IPS-18c (cell line): Measurements from ENCODE around the gene MLXIPL.
A peak's percentile ranks its signal among the peaks of the same experiment; 100 is the strongest.
"Not testable (repeated sequence)": the region's sequence is repeated elsewhere in the genome, so short reads cannot be mapped to it uniquely, and the experiment has no call there.

ENCODE experiments used
- H3K4me3 ChIP-seq: 2 replicates; pipeline ENCODE4 v1.7.0; 2013; ENCODE audit warnings: low read depth, mild to moderate bottlenecking, low read length, moderate library complexity; ENCODE audit not compliant: insufficient read depth
- H3K9me3 ChIP-seq: one replicate; pipeline ENCODE4 v1.6.1; 2013; ENCODE audit warnings: mild to moderate bottlenecking, low read length, moderate library complexity; ENCODE audit not compliant: control insufficient read depth, insufficient read depth

Gene MLXIPL

GRCh38 chr7:73621168-73622063 lies 2.9 kb downstream of the MLXIPL start:
- no peaks in the 10 kb centered on the region for H3K9me3 ChIP-seq

GRCh38 chr7:73619394-73619793 lies 4.9 kb downstream of the MLXIPL start:
- not testable (repeated sequence) for H3K4me3 ChIP-seq

More at GRCh38 chr7:73621168-73622063, 2.9 kb downstream of the MLXIPL start:
- no peak overlapping the region for H3K4me3 ChIP-seq

DNA sequence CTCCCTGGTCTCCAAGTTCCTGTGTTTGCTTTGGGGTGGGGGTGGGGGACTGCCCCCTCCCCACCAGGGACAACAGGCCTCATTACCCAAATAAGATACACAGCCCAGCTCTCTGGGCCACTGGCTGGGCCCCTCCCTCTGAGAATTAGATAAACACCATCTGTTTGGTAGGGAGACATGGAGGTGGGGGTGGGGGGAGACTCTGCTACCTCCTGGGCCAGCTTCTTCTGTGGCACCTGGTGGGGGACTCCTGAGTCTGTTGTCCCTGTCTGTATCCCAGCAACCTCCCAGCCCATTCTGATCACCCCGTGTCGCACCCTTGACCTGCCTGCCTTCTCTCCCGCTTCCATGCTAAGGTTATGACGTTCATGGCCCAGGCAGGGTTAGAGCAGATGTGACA lies 5.8 kb downstream of the MLXIPL start:
- no peaks in the 10 kb centered on the region for H3K9me3 ChIP-seq
- H3K4me3 ChIP-seq = no peak overlapping the region

More at GRCh38 chr7:73619394-73619793, 4.9 kb downstream of the MLXIPL start:
- H3K9me3 ChIP-seq = not testable (repeated sequence)

GRCh38 chr7:73617520-73617919 lies 6.8 kb downstream of the MLXIPL start:
- H3K9me3 ChIP-seq, H3K4me3 ChIP-seq: not testable (repeated sequence)

DNA sequence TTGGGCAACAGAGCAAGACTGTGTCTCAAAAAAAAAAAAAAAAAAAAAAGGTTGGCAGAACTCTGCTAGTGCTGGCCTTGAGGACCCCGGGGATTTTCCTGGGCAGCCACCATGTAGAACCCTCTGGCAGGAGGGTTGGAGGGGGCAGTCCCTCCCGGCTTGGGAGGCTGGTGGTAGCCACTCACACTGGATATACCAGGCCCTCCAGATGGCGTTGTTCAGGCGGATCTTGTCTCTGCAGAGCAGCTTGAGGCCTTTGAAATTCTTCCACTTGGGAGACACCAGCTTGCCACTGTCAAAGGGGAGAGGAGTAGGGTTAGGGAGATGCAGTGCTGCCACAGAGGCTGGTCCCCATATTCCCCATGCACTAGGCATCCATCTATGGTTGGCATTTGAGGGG lies 8.4 kb downstream of the MLXIPL start:
- Histone ChIP-seq H3K9me3 (no peaks in the 10 kb centered on the region), H3K4me3 (no peak overlapping the region)

DNA sequence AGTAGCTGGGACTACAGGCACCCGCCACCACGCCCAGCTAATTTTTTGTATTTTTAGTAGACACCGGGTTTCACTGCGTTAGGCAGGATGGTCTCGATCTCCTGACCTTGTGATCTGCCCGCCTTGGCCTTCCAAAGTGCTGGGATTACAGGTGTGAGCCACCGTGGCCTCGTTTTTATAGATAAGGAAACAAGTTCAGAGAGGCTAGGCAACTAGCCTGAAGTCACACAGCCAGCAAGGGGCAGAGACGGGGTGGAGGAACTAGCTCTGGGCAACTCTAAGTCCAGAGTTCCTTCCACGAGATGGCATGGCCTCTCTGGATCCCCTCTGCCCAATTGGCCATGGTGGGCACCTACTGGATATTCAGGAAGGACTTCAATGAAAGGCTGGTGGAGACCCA lies 9.4 kb downstream of the MLXIPL start:
- H3K9me3 ChIP-seq, H3K4me3 ChIP-seq: not testable (repeated sequence)

DNA sequence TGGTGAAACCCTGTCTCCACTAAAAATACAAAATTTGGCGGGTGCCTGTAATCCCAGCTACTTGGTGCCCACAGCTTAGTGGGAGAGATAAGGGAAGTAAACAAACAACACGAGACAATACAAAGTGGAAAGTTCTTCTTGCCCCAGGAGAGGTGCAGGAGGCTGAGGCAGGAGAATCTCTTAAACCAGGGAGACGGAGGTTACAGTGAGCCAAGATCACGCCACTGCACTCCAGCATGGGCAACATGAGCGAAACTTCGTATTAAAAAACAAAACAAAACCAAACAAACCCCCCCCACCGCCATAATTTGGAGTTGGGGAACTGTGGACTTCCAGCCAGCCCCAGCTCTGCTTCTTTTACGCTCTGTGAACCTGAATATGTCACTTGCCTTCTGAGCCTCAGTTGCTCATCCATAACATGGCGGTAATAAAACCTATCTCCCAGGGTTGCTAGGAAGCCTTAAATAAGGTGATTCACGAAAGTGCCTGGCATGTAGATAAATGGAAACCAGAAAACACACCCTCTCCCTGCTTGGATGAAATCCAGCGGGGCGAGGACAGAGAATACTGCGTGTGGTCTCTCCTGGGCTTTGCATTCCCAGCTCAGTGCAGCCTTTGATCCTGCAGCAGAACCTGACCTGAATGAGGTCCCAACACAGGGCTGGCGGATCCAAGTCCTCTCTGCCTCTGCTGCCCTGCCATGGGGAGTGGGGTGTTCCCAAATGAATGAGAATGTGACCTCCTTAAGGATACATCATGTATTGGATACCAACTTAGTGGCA lies 10.2 kb downstream of the MLXIPL start:
- H3K4me3 ChIP-seq = no peak overlapping the region

GRCh38 chr7:73612598-73613269 lies 11.6 kb downstream of the MLXIPL start:
- H3K9me3 ChIP-seq = no peaks in the 10 kb centered on the region
- H3K4me3 ChIP-seq = no peak overlapping the region

More for the DNA sequence above, 10.2 kb downstream of the MLXIPL start:
- H3K9me3 ChIP-seq = no peaks in the 10 kb centered on the region

DNA sequence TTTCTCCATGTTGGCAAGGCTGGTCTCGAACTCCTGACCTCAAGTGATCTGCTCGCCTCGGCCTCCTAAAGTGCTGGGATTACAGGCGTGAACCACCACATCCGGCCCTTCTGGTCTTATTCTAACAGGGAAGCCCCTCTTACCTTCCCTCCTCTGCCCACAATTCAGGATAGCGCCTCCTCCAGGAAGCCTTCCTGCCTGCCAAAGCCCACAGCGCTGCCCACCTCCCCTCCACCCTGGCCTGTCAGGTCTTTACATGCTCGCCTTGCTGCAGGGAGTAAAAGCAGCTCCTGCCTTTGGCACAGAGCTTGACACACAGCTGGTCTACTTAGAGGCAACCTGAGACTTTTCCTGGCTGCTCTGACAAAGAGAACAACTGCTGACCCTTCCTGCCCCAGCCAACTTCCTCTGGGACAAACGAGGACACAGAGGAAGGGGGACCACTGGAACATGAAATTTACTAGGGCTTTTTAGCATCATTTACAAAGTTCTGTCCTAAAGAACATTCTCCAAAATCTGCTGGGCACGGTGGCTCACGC lies 13.2 kb downstream of the MLXIPL start:
- H3K4me3 ChIP-seq = no peak overlapping the region
- no peaks in the 10 kb centered on the region for H3K9me3 ChIP-seq

DNA sequence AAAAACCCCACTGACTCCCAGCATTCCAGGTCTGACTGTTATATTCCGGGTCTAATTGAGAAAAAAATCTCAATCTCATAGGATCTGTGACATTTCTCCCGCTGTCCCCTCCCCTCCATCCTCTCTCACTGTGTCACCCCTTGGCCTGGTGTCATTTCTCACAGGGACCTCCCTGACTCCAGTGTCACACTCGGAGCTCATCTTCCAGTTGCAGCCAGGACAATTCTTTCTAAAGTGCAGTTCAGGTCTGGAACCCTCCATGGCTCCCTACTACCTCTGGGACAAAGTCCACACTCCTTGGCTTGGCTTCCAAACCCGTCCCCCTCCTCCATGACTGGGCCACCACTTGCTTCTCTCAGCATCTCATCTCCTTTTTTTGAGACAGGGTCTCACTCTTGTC lies 14.2 kb downstream of the MLXIPL start:
- Histone ChIP-seq H3K9me3 (no peaks in the 10 kb centered on the region), H3K4me3 (no peak overlapping the region)

DNA sequence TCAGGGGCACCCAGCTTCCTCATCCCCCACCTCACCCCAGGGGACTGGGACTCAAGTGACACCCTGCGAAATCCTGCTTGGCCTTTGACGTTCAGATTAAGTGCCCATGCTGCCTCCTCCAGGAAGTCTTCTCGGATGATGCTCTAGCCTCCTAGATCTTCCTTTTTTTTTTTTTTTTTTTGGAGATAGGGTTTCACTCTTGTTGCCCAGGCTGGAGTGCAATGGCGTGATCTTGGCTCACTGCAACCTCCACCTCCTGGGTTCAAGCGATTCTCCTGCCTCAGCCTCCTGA lies 16.7 kb downstream of the MLXIPL start:
- H3K9me3 ChIP-seq, H3K4me3 ChIP-seq: not testable (repeated sequence)

- H3K4me3 ChIP-seq = peak overlapping the region; percentile 45; the same call in 1 of the 2 replicates
- no peaks in the 10 kb centered on the region for H3K9me3 ChIP-seq
These were observed 17.3 kb downstream of the MLXIPL start for GRCh38 chr7:73606801-73607691.

GRCh38 chr7:73605601-73606220 lies 18.6 kb downstream of the MLXIPL start:
- H3K9me3 ChIP-seq = no peaks in the 10 kb centered on the region
- H3K4me3 ChIP-seq = no peak overlapping the region

GRCh38 chr7:73602721-73603651 lies 21.3 kb downstream of the MLXIPL start:
- no peak overlapping the region for H3K4me3 ChIP-seq
- no peaks in the 10 kb centered on the region for H3K9me3 ChIP-seq

DNA sequence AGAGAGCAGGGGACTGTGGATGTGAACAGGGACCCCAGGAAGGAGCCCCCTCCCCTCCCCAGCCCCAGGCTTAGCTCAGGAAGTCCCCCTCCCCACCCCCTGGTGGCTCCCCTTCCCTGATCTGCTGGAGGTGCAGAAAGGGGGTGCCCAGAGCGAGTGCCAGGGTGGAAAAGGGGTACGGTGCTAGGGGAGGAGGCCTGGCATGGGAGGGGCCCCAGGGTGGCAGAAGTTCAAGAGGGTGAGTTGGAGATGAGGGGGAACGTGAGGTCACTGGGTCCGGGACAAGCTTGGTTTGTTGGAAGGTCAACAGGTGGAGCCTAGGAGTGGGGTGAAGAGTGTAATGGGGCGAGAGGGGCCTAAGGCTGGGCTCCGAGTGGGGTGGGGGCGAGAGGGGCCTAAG lies 24.4 kb downstream of the MLXIPL start:
- no peaks in the 10 kb centered on the region for H3K9me3 ChIP-seq
- H3K4me3 ChIP-seq = no peak overlapping the region
